Activated T-cell treated with anti-CD3 and anti-CD28 coated beads for 48 hours (primary cell): ENCODE measurements around the gene BCL3.
"Not testable (repeated sequence)": the region's sequence is repeated elsewhere in the genome, so short reads cannot be mapped to it uniquely, and the experiment has no call there.

Experiments used
- DNase-seq: peaks from one replicate; pipeline ENCODE4 v3.0.0-alpha.2; 2020; ENCODE audit warnings: low read depth

The BCL3 gene, protein sequence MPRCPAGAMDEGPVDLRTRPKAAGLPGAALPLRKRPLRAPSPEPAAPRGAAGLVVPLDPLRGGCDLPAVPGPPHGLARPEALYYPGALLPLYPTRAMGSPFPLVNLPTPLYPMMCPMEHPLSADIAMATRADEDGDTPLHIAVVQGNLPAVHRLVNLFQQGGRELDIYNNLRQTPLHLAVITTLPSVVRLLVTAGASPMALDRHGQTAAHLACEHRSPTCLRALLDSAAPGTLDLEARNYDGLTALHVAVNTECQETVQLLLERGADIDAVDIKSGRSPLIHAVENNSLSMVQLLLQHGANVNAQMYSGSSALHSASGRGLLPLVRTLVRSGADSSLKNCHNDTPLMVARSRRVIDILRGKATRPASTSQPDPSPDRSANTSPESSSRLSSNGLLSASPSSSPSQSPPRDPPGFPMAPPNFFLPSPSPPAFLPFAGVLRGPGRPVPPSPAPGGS

DNA sequence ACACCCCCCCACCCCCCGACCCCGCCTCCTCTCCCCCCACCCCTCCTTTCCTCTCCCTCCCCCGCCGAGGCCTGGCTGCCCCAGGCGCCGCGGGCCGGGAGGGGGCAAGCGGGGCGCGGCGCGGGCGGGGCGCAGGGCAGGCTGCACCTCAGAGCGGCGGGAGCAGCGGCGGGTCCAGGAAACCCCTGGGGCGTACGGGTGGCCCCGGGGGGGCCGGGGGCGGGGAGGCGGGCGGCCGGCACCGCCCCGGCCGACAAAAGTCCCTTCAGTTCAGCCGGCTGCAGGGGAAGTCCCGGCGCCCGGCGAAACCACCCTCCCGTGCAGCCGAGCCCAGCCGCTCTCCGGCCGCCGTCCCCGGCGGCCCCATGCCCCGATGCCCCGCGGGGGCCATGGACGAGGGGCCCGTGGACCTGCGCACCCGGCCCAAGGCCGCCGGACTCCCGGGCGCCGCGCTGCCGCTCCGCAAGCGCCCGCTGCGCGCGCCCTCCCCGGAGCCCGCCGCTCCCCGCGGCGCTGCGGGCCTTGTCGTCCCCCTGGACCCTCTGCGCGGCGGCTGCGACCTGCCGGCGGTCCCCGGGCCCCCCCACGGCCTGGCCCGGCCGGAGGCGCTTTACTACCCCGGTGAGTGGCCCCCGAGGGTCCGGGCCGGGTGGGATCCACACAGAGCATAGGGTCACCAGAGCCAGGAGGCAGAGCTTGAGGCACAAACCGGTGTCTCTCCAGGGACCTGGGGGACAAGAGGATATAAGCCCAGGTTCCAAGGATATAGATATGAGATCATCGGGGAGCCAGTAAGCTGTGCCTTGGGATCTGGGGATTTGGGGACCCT, at the start of gene BCL3:
Gene BCL3 (plus strand): TSS at position 283 of the 829 bp plus-strand sequence. CDS start 83 bp downstream, at position 366.
- peak; percentile 65 for DNase-seq

- no peak for DNase-seq
Observed at GRCh38 chr19:44700547-44700946, 48.0 kb upstream of the BCL3 start.

GRCh38 chr19:44701228-44701627, 47.3 kb upstream of the BCL3 start:
- no peak for DNase-seq

DNA sequence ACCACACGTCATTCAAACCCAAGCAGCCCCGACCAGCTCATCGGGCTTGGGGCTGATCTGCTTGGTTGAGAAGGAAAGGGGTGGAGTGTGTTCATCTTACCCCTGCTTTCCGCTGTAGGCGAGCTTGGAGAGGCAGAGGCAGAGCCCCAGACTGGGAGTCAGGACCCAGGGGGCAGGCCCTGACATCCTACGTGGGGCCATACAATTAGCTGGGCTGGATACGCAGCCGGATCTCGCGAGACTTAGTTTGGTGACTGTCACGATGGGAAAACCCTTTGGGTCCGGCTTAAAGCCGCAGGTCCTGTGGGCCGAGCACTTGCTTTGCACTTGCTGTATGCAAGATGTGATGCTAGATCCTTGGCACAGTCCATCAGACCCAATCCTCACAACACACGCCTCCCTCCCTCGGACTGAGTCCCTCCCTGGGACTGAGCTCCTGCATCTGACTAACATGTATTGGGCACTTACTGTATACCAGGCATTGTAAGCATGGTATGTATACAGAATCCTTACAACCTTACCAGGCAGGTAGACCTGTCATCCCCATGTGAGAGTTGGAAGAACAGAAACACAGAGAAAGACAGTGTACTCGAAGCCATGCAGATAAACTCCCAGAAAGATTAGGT, 45.8 kb upstream of the BCL3 start:
- no peak for DNase-seq

DNA sequence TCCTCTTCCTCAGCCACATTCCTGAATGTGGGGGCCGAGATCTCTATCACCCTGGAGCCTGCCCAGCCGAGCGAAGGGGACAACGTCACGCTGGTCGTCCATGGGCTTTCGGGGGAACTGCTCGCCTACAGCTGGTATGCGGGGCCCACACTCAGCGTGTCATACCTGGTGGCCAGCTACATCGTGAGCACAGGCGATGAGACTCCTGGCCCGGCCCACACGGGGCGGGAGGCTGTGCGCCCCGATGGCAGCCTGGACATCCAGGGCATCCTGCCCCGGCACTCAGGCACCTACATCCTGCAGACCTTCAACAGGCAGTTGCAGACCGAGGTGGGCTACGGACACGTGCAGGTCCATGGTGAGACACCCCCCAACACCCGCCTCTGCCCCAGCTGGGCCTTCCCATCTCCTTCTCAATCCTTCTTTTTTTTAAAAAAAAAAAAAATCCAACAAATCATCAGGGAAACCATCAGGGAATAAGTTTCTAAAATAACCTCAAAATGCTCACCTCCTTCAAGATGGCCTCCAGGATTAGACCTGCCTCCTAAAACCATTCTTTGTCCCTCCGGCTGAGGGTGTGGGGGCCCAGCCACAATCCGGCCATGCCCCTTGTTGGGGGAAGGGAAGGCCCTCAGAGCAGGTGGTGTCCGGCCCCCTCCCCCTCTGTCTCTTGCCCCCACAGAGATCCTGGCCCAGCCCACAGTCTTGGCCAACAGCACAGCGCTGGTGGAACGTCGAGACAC, 45.0 kb upstream of the BCL3 start:
- DNase-seq = no peak

DNA sequence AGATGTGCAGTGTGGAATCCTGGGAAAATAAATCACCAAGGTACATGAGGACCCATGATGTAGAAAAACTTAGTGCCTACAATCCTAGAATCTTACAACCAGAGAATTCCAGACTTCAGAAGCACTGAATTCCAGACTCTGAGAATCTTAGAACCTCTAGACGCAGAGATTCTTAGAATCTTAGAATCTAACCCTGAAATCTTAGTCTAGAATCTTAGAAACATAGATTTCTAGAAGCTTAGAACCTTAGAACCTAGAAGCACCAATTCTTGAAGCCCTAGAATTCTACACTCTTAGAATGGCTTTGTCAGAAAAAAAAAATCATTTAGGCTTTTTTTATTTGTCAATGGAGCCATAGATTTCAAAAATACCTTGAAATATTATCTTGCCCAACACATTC, 43.5 kb upstream of the BCL3 start:
- no peak for DNase-seq

GRCh38 chr19:44705502-44706010, 43.0 kb upstream of the BCL3 start:
- no peak for DNase-seq

DNA sequence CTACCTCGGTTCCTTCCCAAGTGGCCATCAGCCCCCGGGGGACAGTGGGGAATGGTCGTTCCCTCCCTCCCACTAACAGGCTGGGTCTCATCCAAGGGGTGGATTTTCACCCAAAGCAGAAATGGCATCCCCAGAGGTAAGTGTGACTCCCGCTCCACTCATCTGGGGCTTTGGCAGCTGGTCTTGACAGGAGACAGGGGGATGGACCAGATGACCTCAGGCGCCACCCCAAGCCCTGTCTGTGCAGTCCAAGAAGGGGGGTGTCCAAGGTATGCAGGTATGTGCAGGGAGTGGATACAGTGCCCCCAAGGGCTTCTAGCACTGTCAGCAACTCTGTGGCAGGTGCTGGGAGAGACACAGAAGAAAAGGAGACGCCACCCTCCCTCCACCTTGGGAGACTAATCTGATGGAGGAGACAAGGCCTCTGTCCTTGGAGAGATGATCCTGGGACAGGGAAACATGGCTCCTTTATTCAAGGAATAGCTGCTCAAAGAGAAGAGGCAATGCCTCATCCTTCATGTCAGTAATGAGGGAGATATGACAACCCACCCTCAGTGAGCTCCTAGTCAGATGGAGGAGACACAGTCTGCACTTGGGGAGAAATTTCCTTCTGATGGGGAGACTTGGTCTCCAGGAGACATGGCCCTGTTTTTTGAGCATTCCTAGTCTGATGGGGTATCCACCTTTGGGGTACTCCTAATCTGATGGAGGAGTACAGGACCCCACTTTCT, 41.8 kb upstream of the BCL3 start:
- no peak for DNase-seq

DNA sequence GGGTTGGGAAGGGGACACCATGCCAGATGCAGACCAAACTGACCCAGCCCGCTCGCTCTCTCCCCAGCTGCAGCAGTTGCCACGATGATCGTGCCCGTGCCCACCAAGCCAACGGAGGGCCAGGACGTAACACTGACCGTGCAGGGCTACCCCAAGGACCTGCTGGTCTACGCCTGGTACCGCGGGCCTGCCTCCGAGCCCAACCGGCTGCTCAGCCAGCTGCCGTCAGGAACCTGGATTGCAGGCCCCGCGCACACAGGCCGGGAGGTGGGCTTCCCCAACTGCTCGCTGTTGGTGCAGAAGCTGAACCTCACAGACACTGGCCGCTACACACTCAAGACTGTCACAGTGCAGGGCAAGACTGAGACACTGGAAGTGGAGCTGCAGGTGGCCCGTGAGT, 40.7 kb upstream of the BCL3 start:
- no peak for DNase-seq

- DNase-seq = no peak
Observed at GRCh38 chr19:44708940-44709339, 39.6 kb upstream of the BCL3 start.

DNA sequence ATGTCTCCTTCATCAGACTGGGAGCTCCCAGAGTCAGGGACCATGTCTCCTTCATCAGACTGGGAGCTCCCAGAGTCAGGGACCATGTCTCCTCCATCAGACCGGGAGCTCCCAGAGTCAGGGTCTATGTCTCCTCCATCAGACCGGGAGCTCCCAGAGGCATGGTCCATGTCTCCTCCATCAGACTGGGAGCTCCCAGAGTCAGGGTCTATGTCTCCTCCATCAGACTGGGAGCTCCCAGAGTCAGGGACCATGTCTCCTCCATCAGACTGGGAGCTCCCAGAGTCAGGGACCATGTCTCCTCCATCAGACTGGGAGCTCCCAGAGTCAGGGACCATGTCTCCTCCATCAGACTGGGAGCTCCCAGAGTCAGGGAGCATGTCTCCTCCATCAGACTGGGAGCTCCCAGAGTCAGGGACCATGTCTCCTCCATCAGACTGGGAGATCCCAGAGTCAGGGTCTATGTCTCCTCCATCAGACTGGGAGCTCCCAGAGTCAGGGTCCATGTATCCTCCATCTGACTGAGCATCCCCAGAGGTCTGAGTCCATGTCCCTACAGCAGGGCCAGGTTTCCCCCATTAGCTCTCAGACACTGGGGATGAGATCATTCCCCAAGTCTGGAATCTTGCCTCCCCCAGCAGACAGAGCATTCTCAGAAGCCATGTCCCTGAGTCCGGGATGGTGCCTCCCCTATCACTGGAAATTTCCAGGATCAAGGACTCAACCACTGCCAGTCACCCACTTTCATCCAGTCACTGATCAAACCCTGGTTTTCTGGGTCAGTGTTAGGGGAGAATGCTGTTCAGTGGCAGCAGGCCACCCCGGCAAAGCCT, 38.9 kb upstream of the BCL3 start:
- not testable (repeated sequence) for DNase-seq

- no peak for DNase-seq
Observed at GRCh38 chr19:44710483-44710882, 38.0 kb upstream of the BCL3 start.

DNA sequence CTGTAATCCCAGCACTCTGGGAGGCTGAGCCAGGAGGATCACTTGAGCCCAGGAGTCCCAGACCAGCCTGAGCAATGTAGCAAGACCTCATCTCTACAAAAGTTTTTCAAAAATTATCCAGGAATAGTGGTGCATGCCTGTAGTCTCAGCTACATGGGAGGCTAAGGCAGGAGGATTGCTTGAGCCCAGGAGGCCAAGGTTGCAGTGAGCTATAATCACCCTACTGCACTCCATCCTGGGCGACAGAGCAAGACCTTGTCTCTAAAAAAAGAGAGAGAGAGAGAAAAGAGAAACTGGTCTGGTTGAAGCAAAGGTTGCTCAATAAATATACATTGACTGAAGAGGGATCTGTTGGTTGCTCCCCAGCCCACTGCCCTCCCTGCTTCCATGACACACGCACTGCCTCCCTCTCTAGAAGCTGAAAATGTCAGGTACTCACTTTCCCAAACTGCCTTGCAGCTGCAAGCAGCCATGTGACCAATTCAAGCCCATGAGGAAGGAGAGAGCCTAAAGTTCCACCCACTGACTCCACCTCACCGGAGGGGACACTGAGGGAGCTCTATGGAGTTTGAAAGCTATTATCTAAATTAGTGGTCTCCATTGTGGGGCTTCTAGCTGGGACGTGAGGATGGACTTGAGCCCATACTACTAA, 35.5 kb upstream of the BCL3 start:
- no peak for DNase-seq

GRCh38 chr19:44714597-44715169, 33.8 kb upstream of the BCL3 start:
- DNase-seq = no peak

- no peak for DNase-seq
Observed at GRCh38 chr19:44717603-44718002, 30.9 kb upstream of the BCL3 start.

GRCh38 chr19:44718441-44719261, 29.9 kb upstream of the BCL3 start:
- no peak for DNase-seq

DNA sequence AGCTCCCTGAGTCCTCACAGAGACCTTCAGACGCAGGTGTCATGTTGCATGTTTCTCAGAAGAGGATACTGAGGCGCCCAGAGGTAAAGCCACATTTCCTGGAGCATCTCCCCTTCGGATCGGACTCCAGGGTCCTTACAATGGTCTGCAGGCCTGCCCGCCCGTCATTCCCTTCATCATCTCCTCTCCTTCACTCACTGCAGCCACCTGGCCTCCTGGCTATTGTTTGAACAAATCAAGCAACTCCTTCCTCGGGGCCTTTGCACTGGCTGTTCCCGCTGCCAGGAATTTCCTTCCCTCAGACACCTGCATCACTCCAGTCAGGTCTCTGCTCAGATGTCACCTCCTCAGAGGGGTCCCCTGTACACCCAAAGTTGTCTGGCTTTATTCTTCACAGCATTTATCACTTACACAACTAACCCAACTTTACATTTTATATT, 29.2 kb upstream of the BCL3 start:
- DNase-seq = no peak

- not testable (repeated sequence) for DNase-seq
Observed at GRCh38 chr19:44720396-44720795, 28.1 kb upstream of the BCL3 start.
